GM18519 (cell line): ENCODE results near the gene MOCS1.
"Not testable (repeated sequence)": the region's sequence is repeated elsewhere in the genome, so short reads cannot be mapped to it uniquely, and the experiment has no call there.

Experiments used
- ATAC-seq: cut with Tn5 transposase; IDR thresholded peaks from one replicate; pipeline ENCODE4 v1.9.1; 2021; ENCODE audit warnings: mild to moderate bottlenecking, moderate library complexity; ENCODE audit not compliant: unreplicated experiment, low FRiP score

Gene MOCS1

DNA sequence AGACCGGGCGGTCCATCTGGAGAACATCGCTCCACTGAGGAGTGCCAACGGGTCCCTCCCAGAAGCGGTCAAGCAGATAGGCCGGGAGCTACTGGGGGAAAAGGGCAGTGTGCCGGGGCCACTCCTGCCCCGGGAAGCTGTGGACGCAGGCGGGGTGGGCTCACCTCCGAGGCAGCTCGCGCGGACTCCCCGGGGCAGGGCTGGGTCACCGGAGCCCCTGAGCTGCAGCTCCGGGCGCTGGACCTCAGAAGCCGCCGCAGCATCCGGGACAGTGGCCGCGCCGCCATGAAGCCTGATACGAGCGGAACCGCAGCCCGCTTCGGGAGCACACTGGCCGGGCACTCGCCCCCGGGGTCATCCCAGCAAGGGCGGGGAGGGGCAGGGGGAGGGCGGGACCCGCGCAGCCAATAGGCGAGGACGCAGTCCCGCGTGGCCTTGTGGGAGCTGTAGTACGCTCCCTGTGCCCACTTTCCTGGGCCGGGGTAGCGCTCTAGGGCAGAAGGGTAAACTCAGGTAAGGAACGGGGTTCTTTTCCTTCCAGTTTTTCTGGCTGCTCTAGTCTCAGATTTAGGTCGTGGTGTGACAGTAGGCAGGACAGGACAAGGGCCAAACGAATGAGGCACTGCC lies at the start of gene MOCS1:
Gene MOCS1, minus strand, starts transcription at position 332 of the 627 bp plus-strand sequence. Its CDS starts 45 bp downstream, at position 287.
- no peak for ATAC-seq

DNA sequence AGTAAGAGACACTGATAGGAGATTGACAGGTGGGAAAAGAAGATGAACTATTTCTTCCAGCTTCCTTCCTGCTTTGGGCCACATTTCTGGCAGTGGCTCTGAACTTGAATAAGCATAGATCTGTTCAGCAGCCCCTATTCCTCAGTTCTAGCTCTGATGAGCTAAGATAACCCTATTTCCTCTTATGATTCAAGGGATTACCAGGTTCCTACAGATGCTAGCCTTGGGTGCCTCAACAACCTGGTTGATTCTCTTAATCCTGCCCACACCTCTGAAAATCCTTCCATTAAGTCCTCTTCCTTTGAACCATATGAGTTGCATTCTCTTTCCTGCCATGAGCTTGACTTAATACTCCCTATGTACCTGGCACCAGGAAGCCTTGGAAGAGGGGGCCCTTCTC lies 49.8 kb upstream of the MOCS1 start:
- ATAC-seq = no peak

DNA sequence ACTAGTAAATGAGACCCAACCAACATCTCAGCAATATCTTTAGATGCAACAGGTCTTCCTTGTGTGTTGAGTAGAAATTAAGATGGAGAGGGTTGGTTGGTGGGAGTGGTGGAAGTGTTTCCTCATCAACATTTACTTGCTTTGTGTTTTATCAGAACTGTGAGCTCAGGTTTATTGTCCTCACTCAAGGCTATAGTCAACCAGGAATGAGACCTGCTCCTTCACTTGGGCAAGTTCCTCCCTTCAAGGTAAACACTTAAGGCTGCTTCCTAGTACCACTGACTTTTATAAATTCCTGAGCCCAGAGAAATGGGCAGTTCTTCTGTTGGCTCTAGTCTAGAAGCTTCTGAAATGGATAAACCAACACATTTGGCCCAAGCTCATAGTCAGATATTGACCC lies 48.9 kb upstream of the MOCS1 start:
- ATAC-seq = no peak

DNA sequence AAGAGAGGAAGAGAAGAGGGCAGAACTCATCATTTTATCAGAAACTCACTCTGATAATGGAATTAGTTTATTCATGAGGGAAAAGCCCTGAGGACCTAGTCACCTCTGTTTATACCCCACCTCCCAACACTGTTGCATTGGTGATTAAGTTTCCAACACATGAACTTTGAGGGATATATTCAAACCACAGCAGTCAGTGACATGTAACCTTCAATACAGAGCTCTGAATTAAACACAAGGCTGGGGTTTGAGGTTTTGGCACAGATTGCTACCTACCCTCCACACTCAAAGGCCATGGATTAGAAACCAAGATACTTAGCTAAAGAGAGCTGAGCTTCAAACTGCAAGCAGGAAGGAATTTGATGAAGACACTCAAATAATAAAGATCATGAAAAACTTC lies 48.5 kb upstream of the MOCS1 start:
- no peak for ATAC-seq

DNA sequence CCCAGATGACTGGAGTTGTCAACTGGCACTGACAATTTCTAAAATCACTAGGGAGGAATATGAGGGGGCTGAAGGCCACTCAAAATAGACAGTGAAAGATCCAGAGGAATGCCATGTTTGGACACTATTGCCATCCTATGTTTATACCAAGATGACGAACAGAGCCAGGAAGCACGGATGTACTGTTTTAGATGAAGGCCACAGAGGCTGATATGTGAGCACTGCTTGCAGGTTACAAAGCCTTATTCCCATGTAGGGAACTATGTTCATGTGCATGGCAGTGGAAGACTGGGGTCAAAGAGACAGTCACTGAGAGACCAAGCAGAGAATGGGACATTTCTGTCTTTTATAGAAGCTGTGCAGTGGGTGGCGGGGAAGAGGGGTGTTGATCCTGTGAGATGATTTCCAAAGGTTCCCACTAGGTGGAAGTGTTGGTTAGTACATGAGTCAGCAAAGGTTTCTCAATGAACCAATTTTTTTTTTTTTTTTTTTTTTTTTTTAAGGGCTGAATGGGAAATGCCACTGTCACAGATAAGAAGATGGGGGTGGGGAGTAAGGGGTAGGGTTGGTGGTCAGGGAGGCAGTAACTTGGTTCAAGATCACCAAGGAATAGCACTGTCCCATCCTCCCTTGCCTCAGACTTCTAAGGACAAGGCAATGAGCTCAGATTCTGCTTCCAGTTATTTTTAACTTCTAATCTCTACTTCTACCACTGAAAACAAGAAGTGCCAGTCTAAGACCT lies 46.7 kb upstream of the MOCS1 start:
- ATAC-seq = no peak

DNA sequence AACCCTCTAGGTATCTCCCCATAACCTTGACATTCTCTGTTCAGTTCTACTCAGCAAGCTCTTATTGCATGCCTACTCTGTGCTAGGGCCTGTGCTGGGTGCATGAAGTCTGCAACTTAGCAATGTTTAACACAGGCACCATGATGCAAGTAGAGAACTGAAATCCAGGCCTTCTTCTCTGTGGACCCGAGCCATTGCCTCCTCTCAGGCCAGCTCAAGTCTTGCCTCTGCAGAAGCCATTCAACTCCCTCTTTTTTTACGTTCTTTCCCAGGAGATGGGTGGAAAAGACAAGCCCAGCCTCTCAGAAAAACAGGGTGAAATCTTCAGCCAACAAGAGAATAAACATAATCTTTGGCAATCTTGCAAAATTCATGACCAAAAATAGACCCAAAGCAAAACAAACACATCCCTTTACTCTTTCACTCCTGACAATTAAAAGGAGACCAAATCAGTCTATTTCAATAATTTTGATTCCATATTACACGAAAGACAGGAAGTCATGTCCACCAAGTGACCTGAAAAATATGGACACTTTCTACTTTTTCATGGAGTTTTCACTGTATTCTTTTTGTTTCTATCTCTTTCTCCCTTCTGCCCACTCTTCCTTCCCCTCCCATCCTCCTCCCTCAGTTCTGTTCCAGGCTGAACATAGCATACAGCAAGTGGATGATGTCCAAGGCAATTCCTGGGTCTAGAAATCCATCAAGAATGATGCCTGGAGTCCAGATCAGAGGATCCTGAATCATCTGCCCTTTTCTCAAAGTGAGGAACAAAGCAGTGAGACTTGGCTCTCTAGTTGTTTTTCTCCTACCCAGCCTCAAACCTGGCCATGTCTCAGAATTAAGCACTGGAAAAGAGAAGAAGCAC lies 45.4 kb upstream of the MOCS1 start:
- no peak for ATAC-seq

DNA sequence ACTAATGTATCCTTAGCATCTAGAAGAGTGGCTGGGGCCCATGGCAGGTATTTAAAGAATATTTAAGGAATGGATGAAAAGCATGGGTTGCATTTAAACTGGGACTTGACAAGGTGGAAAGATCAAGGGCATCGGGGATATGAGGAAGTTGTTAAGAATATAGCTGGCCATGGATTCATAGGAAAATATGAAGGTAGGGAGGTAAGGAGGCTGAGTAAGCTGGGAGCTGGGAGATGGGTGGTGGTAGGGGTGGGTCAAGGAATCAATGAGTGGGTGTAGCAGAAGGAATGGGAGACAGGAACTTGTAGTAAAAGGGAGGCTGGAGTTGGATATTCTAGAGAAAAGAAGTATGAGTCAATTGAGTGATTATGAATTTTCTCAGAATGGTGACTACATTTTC lies 44.0 kb upstream of the MOCS1 start:
- no peak for ATAC-seq

DNA sequence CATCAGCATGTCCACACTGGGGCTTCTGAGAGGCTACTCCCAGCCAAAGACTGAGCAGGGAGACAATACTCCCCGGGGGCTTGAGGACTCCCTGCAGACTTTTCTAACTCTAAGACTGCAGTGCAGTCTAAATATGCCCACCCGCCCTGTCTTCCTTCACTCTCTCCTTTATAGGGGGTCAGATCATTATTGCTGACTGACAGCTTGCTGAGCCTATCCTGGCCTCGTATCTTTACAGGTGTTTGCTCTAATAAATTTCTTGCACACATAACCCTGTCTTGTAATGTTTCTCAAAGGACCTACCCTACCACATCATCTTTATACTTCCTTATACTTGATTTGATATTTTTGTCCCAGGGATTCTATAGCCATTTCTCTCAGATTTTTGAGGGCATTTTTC lies 39.4 kb upstream of the MOCS1 start:
- no peak for ATAC-seq

DNA sequence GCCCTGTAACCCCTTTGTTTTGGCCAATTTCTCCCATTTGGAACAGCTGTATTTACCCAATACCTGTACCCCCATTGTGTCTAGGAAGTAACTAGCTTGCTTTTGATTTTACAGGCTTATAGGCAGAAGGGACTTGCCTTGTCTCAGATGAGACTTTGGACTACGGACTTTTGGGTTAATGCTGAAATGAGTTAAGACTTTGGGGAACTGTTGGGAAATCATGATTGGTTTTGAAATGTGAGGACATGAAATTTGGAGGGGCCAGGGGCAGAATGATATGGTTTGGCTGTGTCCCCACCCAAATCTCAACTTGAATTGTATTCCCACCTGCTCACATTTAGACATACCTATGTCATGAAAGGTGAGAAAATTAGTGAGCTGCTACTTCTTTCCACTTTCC lies 38.5 kb upstream of the MOCS1 start:
- not testable (repeated sequence) for ATAC-seq

DNA sequence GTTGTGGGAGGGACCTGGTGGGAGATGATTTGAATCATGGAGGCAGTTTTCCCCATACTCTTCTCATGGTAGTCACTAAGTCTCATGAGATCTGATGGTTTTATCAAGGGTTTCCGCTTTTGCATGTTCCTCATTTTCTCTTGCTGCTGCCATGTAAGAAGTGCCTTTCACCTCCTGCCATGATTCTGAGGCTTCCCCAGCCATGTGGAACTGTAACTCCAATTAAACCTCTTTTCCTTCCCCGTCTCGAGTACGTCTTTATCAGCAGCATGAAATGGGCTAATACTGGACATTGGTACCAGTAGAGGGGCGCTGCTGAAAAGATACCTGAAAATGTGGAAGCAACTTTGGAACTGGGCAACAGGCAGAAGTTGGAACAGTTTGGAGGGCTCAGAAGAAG lies 36.9 kb upstream of the MOCS1 start:
- not testable (repeated sequence) for ATAC-seq

DNA sequence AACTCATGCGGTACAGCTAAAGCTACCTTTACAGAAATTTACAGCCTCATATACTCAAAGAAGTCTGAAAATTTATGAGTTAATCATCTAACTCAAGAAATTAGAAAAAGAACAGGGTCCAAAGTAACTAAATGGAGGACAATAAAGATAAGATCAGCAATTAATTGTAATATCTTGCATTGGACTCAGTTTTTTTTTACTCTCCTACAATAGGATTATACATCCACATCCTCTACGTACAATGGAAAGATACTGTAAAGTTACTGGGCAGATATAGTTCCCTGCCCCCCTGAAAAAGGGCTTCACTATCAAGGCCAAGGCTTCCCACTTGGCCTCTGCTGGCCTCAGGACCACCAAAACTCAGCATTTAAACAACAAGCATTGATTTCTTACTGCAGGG lies 31.5 kb upstream of the MOCS1 start:
- ATAC-seq = no peak

DNA sequence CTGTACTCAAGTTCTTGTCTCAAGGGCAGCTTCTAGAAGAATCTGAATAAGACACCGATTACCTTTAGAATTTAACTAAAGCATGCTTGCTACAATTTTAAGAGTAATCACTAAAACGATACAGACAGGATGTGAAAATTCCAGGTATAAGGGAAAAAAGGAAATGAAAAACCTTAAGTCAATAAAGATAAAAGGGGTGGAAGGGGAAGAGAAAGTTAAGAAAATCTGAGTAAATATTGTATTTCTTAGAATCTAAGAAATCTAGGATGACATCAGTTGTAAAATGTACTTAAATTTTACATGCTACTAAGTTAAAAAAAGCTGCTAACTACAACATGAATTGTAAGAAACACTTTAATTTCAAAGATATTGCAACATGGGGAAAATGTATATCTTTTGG lies 30.3 kb upstream of the MOCS1 start:
- no peak for ATAC-seq

DNA sequence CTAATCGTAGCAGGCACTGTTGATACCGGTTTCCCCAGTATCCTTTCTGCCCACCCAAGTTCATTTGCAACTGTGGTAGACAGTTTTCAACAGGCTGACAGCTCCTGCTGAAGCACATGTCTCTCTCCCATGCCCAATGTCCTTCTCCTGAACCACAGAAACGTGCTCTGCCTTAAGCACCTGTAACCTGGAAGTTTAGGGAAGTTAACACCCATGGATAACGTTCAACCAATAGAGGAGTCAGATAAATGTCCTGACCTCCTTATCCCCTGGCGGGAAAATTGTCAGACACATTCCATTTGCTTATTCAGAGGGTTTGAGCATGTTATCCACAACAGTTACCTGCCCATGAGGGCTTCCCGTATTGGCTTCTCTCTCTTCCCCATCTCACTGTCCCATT lies 29.8 kb upstream of the MOCS1 start:
- no peak for ATAC-seq

DNA sequence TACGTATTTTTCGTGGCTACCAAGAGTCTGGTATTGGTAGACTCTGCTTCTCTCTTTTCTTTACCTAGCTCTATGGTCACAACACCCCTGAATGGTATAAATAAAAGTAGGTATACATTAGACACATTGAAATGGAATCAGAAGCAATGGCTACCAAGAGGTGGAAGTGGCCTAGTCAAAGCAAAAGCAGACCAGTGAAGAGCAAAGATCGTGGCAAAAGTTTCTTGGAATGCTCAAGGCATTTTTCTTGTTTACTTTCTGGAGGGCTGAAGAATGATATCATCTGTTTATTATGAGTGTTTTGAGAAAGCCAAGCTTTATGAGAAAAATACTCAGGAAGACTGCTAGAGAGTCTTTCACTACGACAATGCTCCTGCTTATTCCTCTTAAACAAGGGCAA lies 28.6 kb upstream of the MOCS1 start:
- no peak for ATAC-seq

DNA sequence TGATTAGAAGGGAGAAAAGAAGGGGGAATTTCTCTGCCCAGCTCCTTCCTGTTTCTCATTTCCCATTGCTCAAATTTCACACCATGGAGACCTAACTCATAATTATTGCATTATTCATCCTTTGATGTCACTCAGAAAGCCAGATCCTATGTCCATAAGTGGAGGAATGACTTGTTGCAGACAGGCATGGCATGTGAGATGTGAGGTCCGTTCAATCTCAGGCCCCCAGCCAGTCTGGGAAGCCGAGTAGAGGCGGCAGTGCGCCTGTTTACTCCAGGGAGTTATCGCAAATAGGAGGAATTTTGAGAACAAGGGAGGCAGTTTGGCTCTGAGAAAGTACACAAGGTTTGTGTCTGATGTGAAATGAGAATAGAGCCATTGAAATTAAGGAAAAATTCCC lies 26.9 kb upstream of the MOCS1 start:
- no peak for ATAC-seq

DNA sequence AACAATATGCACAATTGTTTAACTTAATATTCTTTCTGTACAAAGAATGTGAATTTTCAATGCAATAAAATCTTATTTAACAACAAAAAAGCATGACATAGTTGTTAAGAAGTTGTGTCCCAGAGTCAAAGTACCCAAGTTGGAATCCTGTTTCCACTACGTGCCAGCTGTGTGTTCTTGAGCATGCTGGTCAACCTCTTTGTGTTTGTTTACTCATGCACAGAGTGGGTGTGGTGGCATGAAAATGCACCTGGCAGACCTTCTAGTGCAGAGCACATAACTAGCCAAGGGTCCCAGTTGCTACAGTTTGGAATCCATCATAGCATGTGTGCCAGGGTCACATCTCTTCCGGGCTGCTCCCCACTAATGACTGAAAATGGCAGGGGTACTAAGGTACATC lies 24.7 kb upstream of the MOCS1 start:
- ATAC-seq = no peak

DNA sequence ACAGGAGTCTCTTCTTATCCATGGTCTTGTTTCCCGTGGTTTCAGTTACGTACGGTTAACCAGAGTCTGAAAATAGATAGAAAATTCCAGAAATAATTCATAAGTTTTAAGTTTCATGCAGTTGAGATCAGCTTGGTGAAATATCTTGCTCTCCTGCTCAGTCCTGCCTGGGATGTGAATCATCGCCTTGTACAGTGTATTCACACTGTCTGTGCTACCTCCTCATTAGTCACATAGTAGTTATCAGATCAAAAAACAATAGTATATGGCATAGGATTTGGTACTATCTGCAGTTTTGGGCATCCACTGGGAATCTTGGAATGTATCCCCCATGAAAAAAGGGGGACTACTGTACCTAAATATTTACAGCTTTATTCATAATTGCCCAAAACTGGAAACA lies 22.7 kb upstream of the MOCS1 start:
- no peak for ATAC-seq

DNA sequence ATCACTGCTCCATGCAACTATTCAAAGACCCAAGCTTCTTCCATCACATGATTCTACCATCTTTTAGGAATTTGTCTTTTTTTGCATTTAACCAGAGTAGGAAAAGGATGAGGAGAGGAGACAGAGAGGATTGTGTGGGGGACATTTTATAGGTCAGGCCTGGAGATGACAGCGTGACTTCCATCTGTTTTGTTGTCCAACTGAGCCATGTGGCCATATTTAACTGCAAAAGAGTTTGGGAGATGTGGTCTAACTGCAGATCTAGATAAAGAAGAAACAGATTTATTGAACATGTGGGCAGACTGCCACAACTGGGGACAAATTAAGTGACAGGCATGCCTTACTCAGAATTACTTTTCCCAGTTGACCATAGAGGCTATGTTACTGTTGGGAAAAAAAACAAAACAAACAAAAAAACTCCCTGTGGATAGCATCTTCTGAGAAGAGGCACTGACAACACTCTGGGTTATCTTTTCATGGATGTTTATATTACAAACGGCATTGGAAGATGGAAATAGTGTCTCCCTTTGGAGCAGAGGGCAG lies 18.9 kb upstream of the MOCS1 start:
- no peak for ATAC-seq

DNA sequence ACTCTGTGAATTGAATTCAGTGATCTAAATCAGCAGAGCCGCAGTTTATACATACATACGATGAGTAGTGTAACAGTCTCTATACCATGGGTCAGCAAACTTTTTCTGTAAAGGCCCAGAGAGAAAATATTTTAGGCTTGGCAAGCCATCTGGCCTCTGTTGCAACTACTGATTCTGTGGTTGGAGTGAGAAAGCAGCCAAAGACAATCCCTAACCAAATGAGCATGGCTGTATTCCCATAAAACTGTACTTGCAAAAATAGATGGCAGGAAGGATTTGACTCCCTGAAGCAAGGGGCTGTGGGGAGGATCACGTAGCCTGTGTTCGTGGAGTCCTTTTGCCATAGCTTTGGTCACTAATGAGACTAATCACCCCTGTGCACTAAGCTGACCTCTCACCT lies 17.9 kb upstream of the MOCS1 start:
- no peak for ATAC-seq

DNA sequence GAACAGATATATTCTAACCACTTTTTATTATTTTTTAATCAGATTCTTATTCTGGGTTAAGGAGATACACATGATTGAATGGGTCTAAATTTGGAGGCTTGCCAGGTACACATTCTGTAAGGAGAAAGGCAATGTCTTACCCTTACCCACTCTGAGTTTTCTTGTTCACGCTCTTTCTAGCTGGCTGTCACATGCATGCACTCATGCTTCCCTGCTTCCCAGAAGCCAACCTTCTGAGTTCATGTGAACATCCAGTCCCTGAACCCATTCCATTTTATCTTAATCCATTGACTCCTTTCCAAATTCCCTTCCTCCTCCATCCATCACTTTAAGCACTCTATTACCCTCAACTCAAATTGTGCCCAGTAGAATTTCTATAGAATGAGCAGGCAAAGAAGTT lies 17.5 kb upstream of the MOCS1 start:
- no peak for ATAC-seq

DNA sequence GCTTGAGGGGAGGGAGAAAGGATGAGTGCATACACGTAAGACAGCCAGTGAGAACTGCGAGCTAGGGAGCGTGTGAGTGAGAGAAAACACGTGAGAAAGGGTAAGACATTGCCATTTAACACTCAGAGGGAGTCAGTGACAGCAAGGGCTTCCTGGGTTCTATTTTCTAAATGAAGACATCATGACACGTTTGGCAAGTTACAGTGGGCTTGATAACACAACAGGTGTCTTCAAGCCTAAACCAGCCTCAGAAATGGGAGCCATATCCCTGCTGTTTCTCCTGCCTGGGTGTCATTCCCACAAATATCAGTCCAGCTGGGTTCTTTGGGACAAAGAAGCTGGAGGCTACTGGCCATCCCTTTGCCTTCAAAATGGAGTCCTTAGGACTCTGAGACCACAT lies 16.9 kb upstream of the MOCS1 start:
- no peak for ATAC-seq
